Measurements from ENCODE around the gene IL1B. TPM values are rescaled to one million over a fixed set of nuclear protein-coding genes. Genes with fewer than 3 reads are reported as not detected.

Gene IL1B
- polyA plus RNA-seq, result 1 to 10 TPM; 2.7 to 5.3 (median 3.1) TPM
- long read RNA-seq, donor 1, result 0 reads
- long read RNA-seq, donor 2, partial matches to known transcripts, result 0 of 1 reads
- long read RNA-seq, donor 2, other reads (novel, unspliced or antisense), result 0 of 1 reads
- long read RNA-seq, donor 3, result 0 reads
- long read RNA-seq, donor 4, result 0 reads
- long read RNA-seq, donor 5, result 0 reads
- long read RNA-seq, donor 6, result 0 reads
- long read RNA-seq, donor 7, result 0 reads
- long read RNA-seq, donor 8, result 0 reads
- long read RNA-seq, donor 9, result 0 reads
- long read RNA-seq, donor 10, partial matches to known transcripts, result 0 of 1 reads
- long read RNA-seq, donor 10, other reads (novel, unspliced or antisense), result 0 of 1 reads

- Histone ChIP-seq H3K4me1 (ENCODE audit: control insufficient read depth in 3 of 3, insufficient read depth in 2 of 3, low read depth in 1 of 3, low read length in 2 of 3) (peaks cover 0 to 38% (median 2%) of the 10 kb centered on the region in 3 donors), H3K27ac (ENCODE audit: low read depth in 1 of 3, low read length in 2 of 3) (no peak within 1 kb of the TSS), H3K36me3 (ENCODE audit: control insufficient read depth in 3 of 3, insufficient read depth in 2 of 3, low read depth in 1 of 3, low read length in 3 of 3) (peaks cover 0 to 3% (median 0%) of the 10 kb centered on the region in 3 donors), H3K27me3 (ENCODE audit: control insufficient read depth in 3 of 3, insufficient read depth in 3 of 3, low read length in 3 of 3) (no peaks in the 10 kb centered on the region), H3K9me3 (ENCODE audit: control insufficient read depth in 2 of 2, insufficient read depth in 1 of 2, low read depth in 1 of 2, low read length in 1 of 2) (no peaks in the 10 kb centered on the region), H3K4me3 (ENCODE audit: low read depth in 1 of 3, low read length in 3 of 3) (no peak within 1 kb of the TSS)
- FAIRE-seq, result no peak
- WGBS, 3 donors, result 15 to 27% (median 23%) methylated on average over 4 of the region's 4 CpGs
- DNase-seq, result peak in 1 of 2 donors; percentile 68
Observed at GRCh38 chr2:112836695-112837117, at the start of gene IL1B. Gene IL1B (minus strand): TSS chr2:112836779. CDS start chr2:112836229, 550 bp downstream.

GRCh38 chr2:112886291-112886690, 49.7 kb upstream of the IL1B start:
- no peak for DNase-seq
- no peaks in the 10 kb centered on the region for H3K27me3 ChIP-seq (ENCODE audit: control insufficient read depth in 3 of 3, insufficient read depth in 3 of 3, low read length in 3 of 3)
- 74 to 85% (median 82%) methylated on average over 2 of the region's 2 CpGs for WGBS, 3 donors
- no peaks in the 10 kb centered on the region for H3K4me1 ChIP-seq (ENCODE audit: control insufficient read depth in 3 of 3, insufficient read depth in 2 of 3, low read depth in 1 of 3, low read length in 2 of 3)
- no peaks in the 10 kb centered on the region for H3K36me3 ChIP-seq (ENCODE audit: control insufficient read depth in 3 of 3, insufficient read depth in 2 of 3, low read depth in 1 of 3, low read length in 3 of 3)
- H3K4me3 ChIP-seq (ENCODE audit: low read depth in 1 of 3, low read length in 3 of 3), result no peak overlapping the region
- H3K9me3 ChIP-seq (ENCODE audit: control insufficient read depth in 2 of 2, insufficient read depth in 1 of 2, low read depth in 1 of 2, low read length in 1 of 2), result peaks cover 0 to 3% of the 10 kb centered on the region in 2 donors
- FAIRE-seq, result no peak
- H3K27ac ChIP-seq (ENCODE audit: low read depth in 1 of 3, low read length in 2 of 3), result no peak overlapping the region

- H3K27ac ChIP-seq (ENCODE audit: low read depth in 1 of 3, low read length in 2 of 3), result no peak overlapping the region
- 51 to 74% (median 69%) methylated on average over 4 of the region's 4 CpGs for WGBS, 3 donors
- H3K9me3 ChIP-seq (ENCODE audit: control insufficient read depth in 2 of 2, insufficient read depth in 1 of 2, low read depth in 1 of 2, low read length in 1 of 2), result peaks cover 0 to 3% of the 10 kb centered on the region in 2 donors
- H3K36me3 ChIP-seq (ENCODE audit: control insufficient read depth in 3 of 3, insufficient read depth in 2 of 3, low read depth in 1 of 3, low read length in 3 of 3), result no peaks in the 10 kb centered on the region
- no peaks in the 10 kb centered on the region for H3K27me3 ChIP-seq (ENCODE audit: control insufficient read depth in 3 of 3, insufficient read depth in 3 of 3, low read length in 3 of 3)
- FAIRE-seq (no peak), DNase-seq (no peak)
- H3K4me1 ChIP-seq (ENCODE audit: control insufficient read depth in 3 of 3, insufficient read depth in 2 of 3, low read depth in 1 of 3, low read length in 2 of 3), result no peaks in the 10 kb centered on the region
- no peak overlapping the region for H3K4me3 ChIP-seq (ENCODE audit: low read depth in 1 of 3, low read length in 3 of 3)
Observed at GRCh38 chr2:112885506-112885902, 48.9 kb upstream of the IL1B start.

- no peak overlapping the region for H3K27ac ChIP-seq (ENCODE audit: low read depth in 1 of 3, low read length in 2 of 3)
- DNase-seq (peak; percentile 69 to 74), FAIRE-seq (no peak)
- H3K9me3 ChIP-seq (ENCODE audit: control insufficient read depth in 2 of 2, insufficient read depth in 1 of 2, low read depth in 1 of 2, low read length in 1 of 2), result peaks cover 0 to 3% of the 10 kb centered on the region in 2 donors
- no peaks in the 10 kb centered on the region for H3K27me3 ChIP-seq (ENCODE audit: control insufficient read depth in 3 of 3, insufficient read depth in 3 of 3, low read length in 3 of 3)
- no peaks in the 10 kb centered on the region for H3K36me3 ChIP-seq (ENCODE audit: control insufficient read depth in 3 of 3, insufficient read depth in 2 of 3, low read depth in 1 of 3, low read length in 3 of 3)
- H3K4me3 ChIP-seq (ENCODE audit: low read depth in 1 of 3, low read length in 3 of 3), result no peak overlapping the region
- 22 to 44% (median 27%) methylated on average over 6 of the region's 6 CpGs for WGBS, 3 donors
- no peaks in the 10 kb centered on the region for H3K4me1 ChIP-seq (ENCODE audit: control insufficient read depth in 3 of 3, insufficient read depth in 2 of 3, low read depth in 1 of 3, low read length in 2 of 3)
Observed at GRCh38 chr2:112884869-112885505, 48.4 kb upstream of the IL1B start.

- Histone ChIP-seq H3K4me3 (ENCODE audit: low read depth in 1 of 3, low read length in 3 of 3) (no peak overlapping the region), H3K27me3 (ENCODE audit: control insufficient read depth in 3 of 3, insufficient read depth in 3 of 3, low read length in 3 of 3) (no peaks in the 10 kb centered on the region), H3K27ac (ENCODE audit: low read depth in 1 of 3, low read length in 2 of 3) (no peak overlapping the region), H3K4me1 (ENCODE audit: control insufficient read depth in 3 of 3, insufficient read depth in 2 of 3, low read depth in 1 of 3, low read length in 2 of 3) (no peaks in the 10 kb centered on the region), H3K36me3 (ENCODE audit: control insufficient read depth in 3 of 3, insufficient read depth in 2 of 3, low read depth in 1 of 3, low read length in 3 of 3) (no peaks in the 10 kb centered on the region), H3K9me3 (ENCODE audit: control insufficient read depth in 2 of 2, insufficient read depth in 1 of 2, low read depth in 1 of 2, low read length in 1 of 2) (no peaks in the 10 kb centered on the region)
- DNase-seq (no peak), FAIRE-seq (no peak)
- 83 to 90% (median 88%) methylated on average over 2 of the region's 2 CpGs for WGBS, 3 donors
Observed at GRCh38 chr2:112883669-112884068, 47.1 kb upstream of the IL1B start.

- WGBS, 3 donors, result 72 to 78% (median 78%) methylated on average over 5 of the region's 5 CpGs
- FAIRE-seq (no peak), DNase-seq (no peak)
- Histone ChIP-seq H3K27ac (ENCODE audit: low read depth in 1 of 3, low read length in 2 of 3) (no peak overlapping the region), H3K9me3 (ENCODE audit: control insufficient read depth in 2 of 2, insufficient read depth in 1 of 2, low read depth in 1 of 2, low read length in 1 of 2) (no peaks in the 10 kb centered on the region), H3K4me1 (ENCODE audit: control insufficient read depth in 3 of 3, insufficient read depth in 2 of 3, low read depth in 1 of 3, low read length in 2 of 3) (no peaks in the 10 kb centered on the region), H3K36me3 (ENCODE audit: control insufficient read depth in 3 of 3, insufficient read depth in 2 of 3, low read depth in 1 of 3, low read length in 3 of 3) (no peaks in the 10 kb centered on the region), H3K4me3 (ENCODE audit: low read depth in 1 of 3, low read length in 3 of 3) (no peak overlapping the region), H3K27me3 (ENCODE audit: control insufficient read depth in 3 of 3, insufficient read depth in 3 of 3, low read length in 3 of 3) (no peaks in the 10 kb centered on the region)
Observed at GRCh38 chr2:112881217-112881985, 44.8 kb upstream of the IL1B start.

GRCh38 chr2:112880696-112881095, 44.1 kb upstream of the IL1B start:
- WGBS, 3 donors, result 55 to 78% (median 75%) methylated on average over 7 of the region's 7 CpGs

GRCh38 chr2:112880091-112880531, 43.5 kb upstream of the IL1B start:
- no peak for DNase-seq
- no peaks in the 10 kb centered on the region for H3K27me3 ChIP-seq (ENCODE audit: control insufficient read depth in 3 of 3, insufficient read depth in 3 of 3, low read length in 3 of 3)
- no peaks in the 10 kb centered on the region for H3K4me1 ChIP-seq (ENCODE audit: control insufficient read depth in 3 of 3, insufficient read depth in 2 of 3, low read depth in 1 of 3, low read length in 2 of 3)
- H3K27ac ChIP-seq (ENCODE audit: low read depth in 1 of 3, low read length in 2 of 3), result peak overlapping the region in 1 of 3 donors; percentile 11
- no peak overlapping the region for H3K4me3 ChIP-seq (ENCODE audit: low read depth in 1 of 3, low read length in 3 of 3)
- H3K36me3 ChIP-seq (ENCODE audit: control insufficient read depth in 3 of 3, insufficient read depth in 2 of 3, low read depth in 1 of 3, low read length in 3 of 3), result no peaks in the 10 kb centered on the region
- 80 to 87% (median 86%) methylated on average over 5 of the region's 5 CpGs for WGBS, 3 donors
- H3K9me3 ChIP-seq (ENCODE audit: control insufficient read depth in 2 of 2, insufficient read depth in 1 of 2, low read depth in 1 of 2, low read length in 1 of 2), result no peaks in the 10 kb centered on the region
- FAIRE-seq, result no peak

More at GRCh38 chr2:112880696-112881095, 44.1 kb upstream of the IL1B start:
- no peaks in the 10 kb centered on the region for H3K36me3 ChIP-seq (ENCODE audit: control insufficient read depth in 3 of 3, insufficient read depth in 2 of 3, low read depth in 1 of 3, low read length in 3 of 3)
- no peaks in the 10 kb centered on the region for H3K27me3 ChIP-seq (ENCODE audit: control insufficient read depth in 3 of 3, insufficient read depth in 3 of 3, low read length in 3 of 3)
- no peaks in the 10 kb centered on the region for H3K9me3 ChIP-seq (ENCODE audit: control insufficient read depth in 2 of 2, insufficient read depth in 1 of 2, low read depth in 1 of 2, low read length in 1 of 2)
- FAIRE-seq, result no peak
- no peaks in the 10 kb centered on the region for H3K4me1 ChIP-seq (ENCODE audit: control insufficient read depth in 3 of 3, insufficient read depth in 2 of 3, low read depth in 1 of 3, low read length in 2 of 3)
- DNase-seq, result no peak
- no peak overlapping the region for H3K4me3 ChIP-seq (ENCODE audit: low read depth in 1 of 3, low read length in 3 of 3)
- H3K27ac ChIP-seq (ENCODE audit: low read depth in 1 of 3, low read length in 2 of 3), result peak overlapping the region in 1 of 3 donors; percentile 11
